HCT116 (cell line): Measurements from ENCODE around the gene PRDM2. TPM values are rescaled to one million over a fixed set of nuclear protein-coding genes. Genes with fewer than 3 reads are reported as not detected.

Experiments
- ATAC-seq: fragments of 200-7000 bp; cut with Tn5 transposase; 2 replicates; pipeline ENCODE4 v1.9.1; 2020; ENCODE audit warnings: mild to moderate bottlenecking, moderate library complexity
- BruUV-seq: library from RNA; stranded (reverse); fragments of 400-500 nt; replicated peaks from 2 replicates; lab custom pipeline; 2021; lab: Mats Ljungman, UMichigan
- CTCF ChIA-PET: fragments of 300-600 bp; sonication (Branson Sonifier 250); formaldehyde crosslinking; loops from one replicate; lab custom pipeline; 2021; ENCODE audit warnings: antibody characterized with exemption; lab: Charles Lee
- POLR2A ChIA-PET: fragments of 300-600, 350-600 bp; sonication (Branson Sonifier 250); formaldehyde crosslinking; loops from one replicate; lab custom pipeline; 2021; ENCODE audit warnings: antibody characterized with exemption; lab: Charles Lee
- RAD21 ChIA-PET, 2 experiments: fragments of 300-600 bp; sonication (Branson Sonifier 250); formaldehyde crosslinking; loops; one replicate each; lab custom pipeline; 2023; ENCODE audit warnings: low total read pairs in 2 of 2; ENCODE audit not compliant: uncharacterized antibody in 2 of 2, unreplicated experiment in 2 of 2, low non-redundant PET in 1 of 2; lab: Charles Lee
- DNase-seq: peaks from one replicate; pipeline ENCODE4 v3.0.0-alpha.2; 2010; ENCODE audit warnings: low read depth, low spot score
- H2AFZ ChIP-seq: fragments of 200-600 bp; shearing (Covaris generic), sonication (generic); 2 replicates; pipeline ENCODE4 v1.6.1; 2017; ENCODE audit warnings: low read depth, mixed run types, mixed read lengths, antibody characterized with exemption, low read length; ENCODE audit not compliant: poor library complexity, severe bottlenecking
- H3K27ac ChIP-seq: 2 replicates; pipeline ENCODE4 v1.5.1; 2012; ENCODE audit warnings: low read depth, low read length
- H3K27me3 ChIP-seq: fragments of 200-600 bp; sonication (generic); 2 replicates; pipeline ENCODE4 v1.6.1; 2016; ENCODE audit warnings: mixed run types, low read length, mixed read lengths; ENCODE audit not compliant: insufficient read depth
- H3K36me3 ChIP-seq, 2 experiments: fragments of 200-500 bp in 1 of 2; fragments of 200-600 bp in 1 of 2; sonication (Bioruptor generic) in 1 of 2; sonication (generic) in 1 of 2; 2 replicates each; pipeline versions ENCODE4 v1.5.1 to v1.6.1; 2014 to 2016; ENCODE audit warnings: low read length in 2 of 2, inconsistent platforms in 1 of 2, mixed read lengths in 1 of 2, mixed run types in 1 of 2; ENCODE audit not compliant: insufficient read depth in 2 of 2, control insufficient read depth in 1 of 2
- H3K4me1 ChIP-seq, 2 experiments: fragments of 200-600 bp in 1 of 2; sonication (generic) in 1 of 2; 2 replicates each; pipeline versions ENCODE4 v1.5.1 to v1.6.1; 2012 to 2017; ENCODE audit warnings: low read length in 2 of 2, inconsistent platforms in 1 of 2, mild to moderate bottlenecking in 1 of 2, mixed read lengths in 1 of 2, mixed run types in 1 of 2, moderate library complexity in 1 of 2; ENCODE audit not compliant: insufficient read depth in 2 of 2, control insufficient read depth in 1 of 2
- H3K4me2 ChIP-seq: fragments of 200-600 bp; sonication (generic); 2 replicates; pipeline ENCODE4 v1.6.1; 2017; ENCODE audit warnings: mixed run types, low read length, mixed read lengths
- H3K4me3 ChIP-seq, 2 experiments: fragments of 200-600 bp in 1 of 2; sonication (generic) in 1 of 2; replicated peaks in 1 of 2; 2 replicates each; pipeline ENCODE4 v1.5.1; 2011 to 2016; ENCODE audit warnings: low read length in 2 of 2, control low read depth in 1 of 2, low read depth in 1 of 2, mild to moderate bottlenecking in 1 of 2, mixed read lengths in 1 of 2, mixed run types in 1 of 2
- H3K79me2 ChIP-seq: fragments of 200-600 bp; sonication (generic); 2 replicates; pipeline ENCODE4 v1.6.1; 2017; ENCODE audit warnings: mild to moderate bottlenecking, mixed run types, low read length, moderate library complexity, mixed read lengths; ENCODE audit not compliant: insufficient read depth
- H3K9ac ChIP-seq: fragments of 200-600 bp; sonication (generic); 2 replicates; pipeline ENCODE4 v1.6.1; 2016; ENCODE audit warnings: low read length, mixed read lengths
- H3K9me2 ChIP-seq: fragments of 200-600 bp; sonication (generic), shearing (Covaris generic); 2 replicates; pipeline ENCODE4 v1.6.1; 2017; ENCODE audit warnings: mixed run types, mild to moderate bottlenecking, moderate library complexity; ENCODE audit not compliant: insufficient read depth
- H3K9me3 ChIP-seq, 2 experiments: fragments of 200-500 bp in 1 of 2; fragments of 200-600 bp in 1 of 2; sonication (Bioruptor generic) in 1 of 2; sonication (generic) in 1 of 2; 2 replicates each; pipeline ENCODE4 v1.6.1; 2014 to 2017; ENCODE audit warnings: low read length in 2 of 2, mixed read lengths in 2 of 2, inconsistent platforms in 1 of 2, low read depth in 1 of 2, mild to moderate bottlenecking in 1 of 2, mixed run types in 1 of 2, moderate library complexity in 1 of 2; ENCODE audit not compliant: control insufficient read depth in 1 of 2, insufficient read depth in 1 of 2
- H4K20me1 ChIP-seq: fragments of 200-600 bp; sonication (generic), shearing (Covaris generic); 2 replicates; pipeline ENCODE4 v1.6.1; 2017; ENCODE audit warnings: mixed run types, mild to moderate bottlenecking, moderate library complexity; ENCODE audit not compliant: insufficient read depth
- ATF3 ChIP-seq: IDR thresholded peaks from 2 replicates; pipeline ENCODE4 v1.6.1; 2012
- CTCF ChIP-seq, 3 experiments: fragments of 200-600 bp in 1 of 3; sonication (generic) in 1 of 3; IDR thresholded peaks in 2 of 3; conservative IDR thresholded peaks in 1 of 3; 2 replicates each; pipeline ENCODE4 v1.5.1; 2012 to 2017; ENCODE audit warnings: low read depth in 2 of 3, low read length in 2 of 3, antibody characterized with exemption in 1 of 3, borderline replicate concordance in 1 of 3, control low read depth in 1 of 3, mild to moderate bottlenecking in 1 of 3, mixed read lengths in 1 of 3, mixed run types in 1 of 3, moderate library complexity in 1 of 3; ENCODE audit not compliant: insufficient read depth in 1 of 3
- EGR1 ChIP-seq: IDR thresholded peaks from 2 replicates; pipeline ENCODE4 v1.6.1; 2012; ENCODE audit warnings: low read depth
- EZH2 ChIP-seq: fragments of 200-600 bp; sonication (generic); IDR thresholded peaks from 2 replicates; pipeline ENCODE4 v1.6.1; 2017; ENCODE audit warnings: antibody characterized with exemption, mixed run types
- POLR2A ChIP-seq: IDR thresholded peaks from 2 replicates; pipeline ENCODE4 v1.7.0; 2011; ENCODE audit warnings: borderline replicate concordance; ENCODE audit not compliant: insufficient read depth, insufficient read length; ENCODE audit errors: extremely low read depth
- RAD21 ChIP-seq: IDR thresholded peaks from 2 replicates; pipeline ENCODE4 v1.6.1; 2012; ENCODE audit warnings: low read depth, mild to moderate bottlenecking
- REST ChIP-seq: IDR thresholded peaks from 2 replicates; pipeline ENCODE4 v1.6.1; 2012; ENCODE audit warnings: low read depth
- SIN3A ChIP-seq: IDR thresholded peaks from 2 replicates; pipeline ENCODE4 v1.6.1; 2012; ENCODE audit warnings: low read depth
- SP1 ChIP-seq: IDR thresholded peaks from 2 replicates; pipeline ENCODE4 v1.6.1; 2012; ENCODE audit warnings: low read depth
- SRF ChIP-seq: IDR thresholded peaks from 2 replicates; pipeline ENCODE4 v1.6.1; 2012; ENCODE audit warnings: low read depth
- TCF7L2 ChIP-seq: IDR thresholded peaks from 2 replicates; pipeline ENCODE4 v1.7.0; 2011; ENCODE audit warnings: borderline replicate concordance, inconsistent platforms; ENCODE audit not compliant: insufficient read depth, insufficient read length; ENCODE audit errors: extremely low read depth
- YY1 ChIP-seq: IDR thresholded peaks from 2 replicates; pipeline ENCODE4 v1.6.1; 2011; ENCODE audit warnings: low read length, low read depth, moderate library complexity, mild to moderate bottlenecking; ENCODE audit not compliant: insufficient replicate concordance; ENCODE audit errors: extremely low read depth
- ZNF274 ChIP-seq: fragments of 200-500 bp; sonication (Bioruptor generic); IDR thresholded peaks from 2 replicates; pipeline ENCODE4 v1.6.1; 2014; ENCODE audit warnings: mild to moderate bottlenecking, low read depth, low read length, inconsistent platforms
- intact Hi-C: fragments of 100-400 bp; cut with micrococcal nuclease; formaldehyde crosslinking; loops from 2 replicates; pipeline ENCODE4 v1.10.0; 2022
- total RNA-seq: library from RNA; stranded (reverse); gene quantifications from one replicate; pipeline ENCODE4 v1.2.1, GENCODE V29; 2021; ENCODE audit not compliant: unreplicated experiment

PRDM2 gene
- total RNA-seq, 1 experiment from 2014 or later = 17.3 TPM

- no TSS peak for BruUV-seq
- DNase-seq = no peak
Observed at GRCh38 chr1:13703128-13703513, 3.1 kb downstream of the PRDM2 start.

More at GRCh38 chr1:13703128-13703513, 3.1 kb downstream of the PRDM2 start:
- Histone ChIP-seq H3K27ac (no peak overlapping the region), H3K4me3 (no peak overlapping the region), H3K36me3 (no peaks in the 10 kb centered on the region), H2AFZ (no peak overlapping the region), H3K27me3 (no peaks in the 10 kb centered on the region), H3K9me3 (no peaks in the 10 kb centered on the region), H3K9me2 (no peaks in the 10 kb centered on the region), H3K4me2 (no peak overlapping the region), H3K9ac (no peak overlapping the region), H3K4me1 (peaks cover 0 to 13% of the 10 kb centered on the region in 2 experiments; a peak in 1 of 4 replicates), H4K20me1 (no peaks in the 10 kb centered on the region), H3K79me2 (no peaks in the 10 kb centered on the region)
- RAD21 ChIA-PET = no interaction called here
- POLR2A ChIA-PET = no interaction called here
- TF ChIP-seq ZNF274 (no peak), EZH2 (no peak), YY1 (no peak), TCF7L2 (no peak), SIN3A (no peak), CTCF (IDR thresholded peaks at IDR 0.05 in 2 of 3, conservative IDR thresholded peaks at IDR 0.05 in 1 of 3; ENCODE audit: borderline replicate concordance in 1 of 3, insufficient read depth in 1 of 3, low read depth in 2 of 3, low read length in 2 of 3) (no peak), ATF3 (no peak), POLR2A (no peak), EGR1 (no peak), RAD21 (no peak), SRF (no peak), SP1 (no peak), REST (no peak)
- ATAC-seq = no peak
- intact Hi-C loops = no loop called here
- CTCF ChIA-PET = interaction anchor here (1.2 kb wide), 1 partner anchor 13 kb away, joined by 5 read pairs; no protein-coding TSS in a partner anchor
